ENCODE results near the gene RAB11A. TPM values are rescaled to one million over a fixed set of nuclear protein-coding genes. Genes with fewer than 3 reads are reported as not detected.
A peak's percentile ranks its signal among the peaks of the same experiment; 100 is the strongest.

Gene RAB11A
- total RNA-seq, 1 experiment from 2014 or later = 139 TPM

- no peak for TF ChIP-seq CTCF (IDR thresholded peaks at IDR 0.05; ENCODE audit: unreplicated experiment)
- CTCF ChIA-PET = interaction anchor here (0.6 to 5.2 kb wide), 7 partner anchors 19 to 312 kb away, joined by 3 to 24 read pairs (median 3); no protein-coding TSS in a partner anchor
- no peaks in the 10 kb centered on the region for H3K36me3 Mint-ChIP-seq (ENCODE audit: insufficient read depth, unreplicated experiment)
- H3K27me3 Mint-ChIP-seq (ENCODE audit: insufficient read depth, unreplicated experiment) = no peaks in the 10 kb centered on the region
- H3K9me3 Mint-ChIP-seq (ENCODE audit: unreplicated experiment) = no peaks in the 10 kb centered on the region
- intact Hi-C loops (cut with micrococcal nuclease) = no loop called here
- POLR2A ChIA-PET = interaction anchor here (1.5 kb wide), 1 partner anchor 33 kb away, joined by 3 read pairs; no protein-coding TSS in a partner anchor
- BruUV-seq (replicated peaks) = no TSS peak
- H3K4me3 Mint-ChIP-seq (ENCODE audit: unreplicated experiment) = no peak overlapping the region
- peak overlapping the region; percentile 43 for H3K27ac Mint-ChIP-seq (ENCODE audit: low read depth, unreplicated experiment)
- DNase-seq (ENCODE audit: unreplicated experiment) = no peak
- peaks cover 22% of the 10 kb centered on the region for H3K4me1 Mint-ChIP-seq (ENCODE audit: insufficient read depth, unreplicated experiment)
These were observed 31.7 kb upstream of the RAB11A start for GRCh38 chr15:65837301-65838294.

GRCh38 chr15:65839354-65839901, 29.9 kb upstream of the RAB11A start:
- intact Hi-C loops (cut with micrococcal nuclease) = no loop called here
- CTCF ChIA-PET = interaction anchor here (5.2 kb wide), 1 partner anchor 201 kb away, joined by 24 read pairs; no protein-coding TSS in a partner anchor
- Mint-ChIP-seq H3K27ac (ENCODE audit: low read depth, unreplicated experiment) (no peak overlapping the region), H3K36me3 (ENCODE audit: insufficient read depth, unreplicated experiment) (no peaks in the 10 kb centered on the region), H3K27me3 (ENCODE audit: insufficient read depth, unreplicated experiment) (no peaks in the 10 kb centered on the region), H3K9me3 (ENCODE audit: unreplicated experiment) (no peaks in the 10 kb centered on the region), H3K4me3 (ENCODE audit: unreplicated experiment) (no peak overlapping the region), H3K4me1 (ENCODE audit: insufficient read depth, unreplicated experiment) (peaks cover 8% of the 10 kb centered on the region)
- DNase-seq (ENCODE audit: unreplicated experiment) = no peak
- POLR2A ChIA-PET = no interaction called here
- TF ChIP-seq CTCF (IDR thresholded peaks at IDR 0.05; ENCODE audit: unreplicated experiment) = no peak
- BruUV-seq (replicated peaks) = no TSS peak

- BruUV-seq (replicated peaks) = no TSS peak
- no peak for TF ChIP-seq CTCF (IDR thresholded peaks at IDR 0.05; ENCODE audit: unreplicated experiment)
- no peaks in the 10 kb centered on the region for H3K9me3 Mint-ChIP-seq (ENCODE audit: unreplicated experiment)
- no peak overlapping the region for H3K27ac Mint-ChIP-seq (ENCODE audit: low read depth, unreplicated experiment)
- H3K4me1 Mint-ChIP-seq (ENCODE audit: insufficient read depth, unreplicated experiment) = peaks cover 8% of the 10 kb centered on the region
- H3K36me3 Mint-ChIP-seq (ENCODE audit: insufficient read depth, unreplicated experiment) = no peaks in the 10 kb centered on the region
- no peaks in the 10 kb centered on the region for H3K27me3 Mint-ChIP-seq (ENCODE audit: insufficient read depth, unreplicated experiment)
- H3K4me3 Mint-ChIP-seq (ENCODE audit: unreplicated experiment) = no peak overlapping the region
- DNase-seq (ENCODE audit: unreplicated experiment) = no peak
- ChIA-PET CTCF (no interaction called here), POLR2A (no interaction called here)
- intact Hi-C loops (cut with micrococcal nuclease) = no loop called here
These were observed 29.3 kb upstream of the RAB11A start for GRCh38 chr15:65839985-65840384.

All from MCF 10A (cell line).